GM18520 (cell line): ENCODE measurements around the gene CHRFAM7A.
"Not testable (repeated sequence)": the region's sequence is repeated elsewhere in the genome, so short reads cannot be mapped to it uniquely, and the experiment has no call there.

Experiments
- ATAC-seq: cut with Tn5 transposase; IDR thresholded peaks from one replicate; pipeline ENCODE4 v1.9.1; 2021; ENCODE audit not compliant: unreplicated experiment

CHRFAM7A gene

DNA sequence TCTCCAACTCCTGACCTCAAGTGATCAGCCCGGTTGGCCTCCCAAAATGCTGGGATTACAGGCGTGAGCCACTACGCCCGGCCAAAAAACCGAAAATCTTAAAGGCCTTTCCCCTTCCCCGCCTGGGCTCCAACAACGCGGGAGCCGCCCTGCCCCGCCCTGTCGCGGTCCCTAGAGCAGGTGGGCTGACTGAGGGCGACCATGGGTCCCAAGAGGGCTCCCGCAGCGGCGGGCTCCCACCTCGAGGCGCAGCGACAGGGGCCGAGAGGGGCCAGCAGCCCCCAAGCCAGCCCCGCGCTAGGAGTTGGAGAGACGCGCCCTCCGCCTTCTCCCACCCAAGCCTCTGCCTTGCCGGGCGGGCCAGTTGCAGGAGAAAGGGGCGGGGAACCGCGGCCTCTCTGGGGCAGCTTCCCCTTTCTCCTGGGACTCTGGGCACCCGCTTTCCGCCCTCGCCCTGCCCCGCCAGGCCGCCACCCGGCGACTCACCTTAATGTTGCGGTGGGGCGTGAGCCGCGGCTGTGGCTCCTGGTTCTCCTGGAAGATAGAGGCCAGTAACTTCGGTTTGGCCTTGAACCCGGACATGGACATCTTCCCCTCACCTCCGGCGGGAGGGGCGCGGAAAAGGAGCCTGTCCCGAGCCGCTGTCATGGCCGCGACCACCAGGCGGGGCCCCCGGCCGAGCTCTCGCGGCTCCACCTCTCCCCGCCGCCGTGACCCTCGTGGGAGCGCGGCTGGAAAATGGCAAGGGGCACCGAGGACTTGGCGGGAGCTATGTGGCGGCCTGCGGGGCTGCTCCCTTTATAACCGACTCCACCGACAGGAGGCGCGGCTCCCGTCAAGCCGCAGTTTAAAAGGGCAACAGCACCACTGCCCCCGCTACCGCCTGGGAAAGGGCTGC, at the start of gene CHRFAM7A:
CHRFAM7A (minus strand) TSS at position 775 of the 898 bp plus-strand sequence. CDS start 10,189 bp downstream, outside the sequence.
- ATAC-seq, result not testable (repeated sequence)

- not testable (repeated sequence) for ATAC-seq
Observed at GRCh38 chr15:30438348-30438747, 45.0 kb upstream of the CHRFAM7A start.

DNA sequence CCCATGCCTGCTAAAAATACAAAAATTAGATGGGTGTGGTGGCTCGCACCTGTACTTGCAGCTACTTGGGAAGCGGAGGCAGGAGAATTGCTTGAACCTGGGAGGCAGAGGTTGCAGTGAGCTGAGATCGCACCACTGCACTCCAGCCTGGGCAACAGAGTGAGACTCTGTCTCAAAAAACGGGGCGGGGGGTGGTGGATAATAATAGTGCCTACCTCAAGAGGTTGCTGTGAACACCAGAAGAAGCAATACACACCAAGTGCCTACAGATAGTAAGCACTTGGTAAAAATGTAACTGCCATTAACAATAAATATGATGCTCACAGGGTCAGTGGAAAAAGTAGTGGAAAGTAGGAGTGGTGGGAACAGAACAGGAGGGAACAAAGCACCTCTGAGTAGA, 42.5 kb upstream of the CHRFAM7A start:
- ATAC-seq, result not testable (repeated sequence)

GRCh38 chr15:30420723-30421122, 27.4 kb upstream of the CHRFAM7A start:
- not testable (repeated sequence) for ATAC-seq

DNA sequence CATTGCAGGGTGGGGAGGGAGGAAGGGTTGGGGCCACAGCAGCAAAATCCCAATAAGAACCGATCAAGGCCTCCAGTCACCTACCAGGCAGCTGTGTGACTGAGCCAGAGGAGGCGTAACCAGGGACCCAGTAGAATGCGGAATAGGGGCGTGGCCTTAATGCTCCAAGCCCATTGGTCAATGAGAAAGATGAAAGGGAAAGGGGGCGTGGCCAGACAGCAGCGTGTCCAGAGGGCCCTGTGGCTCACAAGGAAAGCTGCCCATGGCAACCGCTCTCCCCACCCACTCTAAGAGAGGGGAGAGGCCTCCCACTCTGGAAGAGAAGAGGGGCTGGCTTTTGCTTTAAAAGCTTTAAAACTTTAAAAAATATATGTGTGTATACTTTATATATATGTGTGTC, 20.8 kb upstream of the CHRFAM7A start, which contains the start of gene GOLGA8R:
GOLGA8R (minus strand) TSS at position 101 of the 400 bp plus-strand sequence; CDS start at position 3, 98 bp downstream.
- not testable (repeated sequence) for ATAC-seq

GRCh38 chr15:30407636-30408035, 14.3 kb upstream of the CHRFAM7A start:
- ATAC-seq, result not testable (repeated sequence)

- not testable (repeated sequence) for ATAC-seq
Observed at GRCh38 chr15:30398988-30399387, 5.6 kb upstream of the CHRFAM7A start.

GRCh38 chr15:30393664-30393991, 288 bp upstream of the CHRFAM7A start:
- not testable (repeated sequence) for ATAC-seq

DNA sequence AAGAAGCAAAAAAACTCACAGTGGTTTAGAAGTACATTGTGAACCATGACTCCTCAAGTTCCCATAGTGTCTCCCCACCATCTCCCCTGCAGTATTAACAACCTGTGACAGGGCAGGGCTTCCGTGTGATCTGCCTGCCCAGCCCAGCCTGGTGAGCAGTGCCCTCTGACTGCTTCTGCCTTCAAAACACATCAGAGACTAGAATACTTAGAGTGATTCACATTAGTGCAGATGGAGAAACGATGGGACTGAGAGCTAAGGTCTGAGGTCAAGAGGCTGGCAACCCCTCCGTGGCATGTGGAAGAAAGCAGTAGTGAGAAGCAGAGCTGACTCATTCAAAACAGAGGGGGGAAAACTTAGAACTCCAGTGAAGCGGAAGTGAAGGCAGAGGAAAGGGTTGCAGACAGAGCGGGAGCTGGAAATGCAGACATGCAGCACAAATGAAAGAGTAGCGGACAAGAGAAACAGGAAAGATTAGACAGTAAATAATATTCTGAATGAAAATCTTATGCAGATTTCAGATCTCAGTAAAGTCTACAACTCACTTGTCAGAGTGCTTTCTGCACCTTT, 6.9 kb downstream of the CHRFAM7A start:
- not testable (repeated sequence) for ATAC-seq

DNA sequence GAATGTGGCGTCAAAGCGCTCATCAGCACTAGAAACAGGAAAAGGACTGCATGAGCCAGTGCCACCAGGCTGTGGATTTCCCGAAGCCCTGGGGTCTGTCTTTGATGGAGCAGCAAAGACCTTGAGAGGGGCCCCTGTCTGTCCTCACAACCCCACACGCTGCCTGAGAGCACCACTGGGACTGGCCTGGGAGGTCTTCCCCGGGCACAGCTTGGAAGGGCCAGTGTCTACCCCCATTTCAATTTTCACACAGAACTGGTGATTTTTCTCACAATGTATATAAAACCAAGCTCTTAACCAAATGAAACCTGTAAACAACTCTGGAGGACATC, 16.3 kb downstream of the CHRFAM7A start:
- not testable (repeated sequence) for ATAC-seq

DNA sequence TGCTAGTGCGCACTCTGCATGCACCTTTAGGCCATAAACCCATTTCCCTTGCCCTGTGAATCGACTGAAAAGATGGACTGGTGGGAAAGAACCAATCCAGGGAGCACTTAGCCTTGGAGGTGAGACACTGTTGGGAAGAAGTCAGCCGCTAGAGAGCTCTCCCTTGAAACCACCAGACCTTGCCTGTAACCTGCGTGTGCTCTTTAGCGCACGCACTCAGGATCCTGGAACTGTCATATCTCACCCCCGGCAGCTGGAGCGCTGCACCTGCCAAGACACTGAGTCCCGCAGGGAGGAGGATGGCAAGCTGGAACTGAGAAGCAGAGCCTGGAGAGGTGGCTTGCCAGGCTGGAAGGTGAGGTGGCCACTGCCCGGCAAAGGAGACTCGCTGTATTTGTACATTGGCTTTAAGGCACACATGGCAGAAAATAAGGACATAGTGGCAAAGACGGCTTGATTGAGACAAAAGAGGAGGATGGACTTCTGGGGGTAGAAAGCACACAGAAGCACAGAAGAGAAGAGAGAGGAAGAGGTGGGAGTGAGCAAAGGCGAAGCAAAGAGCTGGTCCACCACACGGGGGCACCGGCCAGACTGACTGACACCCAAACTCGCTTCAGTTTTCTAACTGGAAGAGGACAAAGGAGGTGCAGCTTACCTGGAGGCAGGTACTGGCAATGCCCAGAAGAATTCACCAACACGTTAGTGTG, 16.8 kb downstream of the CHRFAM7A start:
- ATAC-seq, result not testable (repeated sequence)

DNA sequence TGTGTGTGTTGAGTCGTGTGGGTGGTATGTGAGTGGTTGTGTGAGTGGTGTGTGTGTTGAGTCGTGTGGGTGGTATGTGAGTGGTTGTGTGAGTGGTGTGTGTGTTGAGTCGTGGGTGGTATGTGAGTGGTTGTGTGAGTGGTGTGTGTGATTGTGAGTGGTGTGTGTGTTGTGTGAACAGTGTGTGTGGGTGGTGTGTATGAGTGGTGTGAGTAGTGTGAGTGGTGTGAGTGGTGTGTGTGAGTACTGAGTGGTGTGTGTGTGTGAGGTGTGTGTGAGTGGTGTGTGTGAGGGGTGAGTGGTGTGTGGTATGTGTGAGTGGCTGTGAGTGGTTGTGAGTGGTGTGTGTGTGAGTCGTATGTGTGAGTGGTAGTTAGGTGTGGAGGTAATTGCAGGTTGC, 17.5 kb downstream of the CHRFAM7A start:
- ATAC-seq, result not testable (repeated sequence)

DNA sequence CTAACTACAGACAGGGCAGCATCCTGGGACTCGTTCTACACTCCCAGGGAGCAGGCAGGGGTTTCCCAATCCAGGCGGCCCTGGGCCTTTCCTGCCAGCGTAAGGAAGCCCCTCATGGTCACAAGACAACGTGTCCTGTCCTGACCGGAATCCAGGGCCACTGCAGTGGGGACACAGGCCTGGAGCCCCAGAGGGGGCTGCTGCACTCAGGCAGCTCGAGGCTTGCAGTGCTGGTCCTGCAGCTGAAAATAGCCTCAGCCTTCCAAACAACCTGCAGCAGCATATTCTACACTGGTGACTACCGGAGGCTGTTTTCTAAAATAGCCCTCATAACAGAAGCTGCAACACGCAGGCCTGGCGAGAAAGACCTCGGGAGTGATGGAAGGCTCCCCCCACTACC, 18.5 kb downstream of the CHRFAM7A start:
- not testable (repeated sequence) for ATAC-seq

GRCh38 chr15:30368271-30368670, 25.1 kb downstream of the CHRFAM7A start:
- not testable (repeated sequence) for ATAC-seq

- ATAC-seq, result not testable (repeated sequence)
Observed at GRCh38 chr15:30367246-30367645, 26.1 kb downstream of the CHRFAM7A start.

- ATAC-seq, result not testable (repeated sequence)
Observed at GRCh38 chr15:30361404-30361803, 31.9 kb downstream of the CHRFAM7A start.

DNA sequence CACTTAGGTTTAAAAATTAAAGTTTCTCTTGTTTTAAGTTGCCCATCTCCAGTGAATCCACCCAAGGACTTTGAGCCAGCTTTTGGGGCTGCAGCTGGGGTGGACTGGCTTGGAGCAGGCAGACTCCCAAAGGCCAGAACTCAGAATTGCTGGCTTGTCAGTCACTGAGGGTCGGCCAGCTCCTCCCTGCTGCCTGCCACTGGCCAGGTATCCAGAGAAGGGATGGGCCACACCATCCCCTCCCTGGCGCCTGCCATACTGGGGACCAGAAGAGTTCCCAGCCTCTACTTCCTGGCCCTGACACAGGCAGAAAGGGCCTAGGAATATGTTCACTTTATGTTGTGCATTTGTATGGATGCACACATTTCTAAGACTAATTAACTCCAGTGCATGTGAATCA, 32.4 kb downstream of the CHRFAM7A start:
- not testable (repeated sequence) for ATAC-seq

DNA sequence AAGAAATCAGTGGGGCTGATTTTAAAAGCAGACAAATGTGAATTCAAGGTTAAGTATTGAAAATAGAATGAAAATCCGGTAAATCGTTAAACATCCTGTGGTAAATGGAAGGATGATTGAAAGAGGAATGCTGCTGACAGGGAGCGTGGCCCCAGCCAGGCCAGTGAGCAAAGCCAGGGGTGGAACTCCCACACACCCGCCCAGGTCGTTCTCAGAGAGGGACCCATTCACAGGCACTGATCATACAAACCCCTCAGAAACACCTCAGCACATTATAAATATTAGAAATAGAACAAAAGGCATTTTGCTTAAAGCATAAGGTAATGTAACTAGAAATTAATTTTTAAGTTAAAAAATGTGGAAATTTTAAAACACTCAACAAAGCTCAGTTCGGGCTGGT, 38.3 kb downstream of the CHRFAM7A start:
- ATAC-seq, result not testable (repeated sequence)

GRCh38 chr15:30349803-30350202, 43.5 kb downstream of the CHRFAM7A start:
- not testable (repeated sequence) for ATAC-seq

DNA sequence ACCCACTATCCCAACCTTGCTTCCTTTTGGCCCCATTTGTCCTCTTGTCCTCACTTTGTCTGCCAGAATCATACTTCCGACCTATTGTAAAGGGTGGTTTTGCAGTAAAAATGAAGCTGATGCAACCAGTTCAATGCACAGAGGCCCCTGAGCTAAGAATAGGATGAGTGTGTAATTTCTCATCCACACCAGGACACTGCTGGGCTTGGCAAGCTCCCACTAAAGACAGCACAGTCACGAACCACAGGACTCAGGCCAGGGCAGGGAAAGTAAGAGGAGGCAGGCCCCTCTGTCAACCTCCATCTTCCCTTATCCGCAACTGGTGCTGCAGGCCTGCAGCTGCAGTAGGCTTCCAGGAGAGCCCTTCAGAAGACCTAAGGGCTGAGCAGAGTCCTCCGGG, 56.8 kb downstream of the CHRFAM7A start:
- not testable (repeated sequence) for ATAC-seq

DNA sequence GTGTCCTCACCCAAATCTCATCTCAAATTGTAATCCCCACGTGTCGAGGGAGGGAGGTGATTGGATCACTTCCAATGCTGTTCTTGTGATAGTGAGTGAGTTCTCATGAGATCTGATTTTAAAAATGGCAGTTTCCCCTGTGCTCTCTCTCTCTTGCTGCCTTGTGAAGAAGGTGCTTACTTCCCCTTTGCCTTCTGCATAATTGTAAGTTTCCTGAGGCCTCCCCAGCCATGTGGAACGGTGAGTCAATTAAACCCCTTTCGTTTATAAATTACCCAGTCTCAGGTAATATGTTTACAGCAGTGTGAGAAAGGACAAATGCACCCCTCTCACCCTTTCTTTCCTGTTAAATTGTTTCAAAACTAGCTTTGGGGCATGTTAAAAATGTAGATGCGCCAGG, 59.2 kb downstream of the CHRFAM7A start:
- not testable (repeated sequence) for ATAC-seq
